Immature natural killer cell (primary cell): ENCODE measurements around the gene TMEM200C. TPM values are rescaled to one million over a fixed set of nuclear protein-coding genes. Genes with fewer than 3 reads are reported as not detected.

Source experiments
- DNase-seq, 3 donors: peaks; one replicate each; pipeline ENCODE4 v3.0.0; 2022; ENCODE audit warnings: mixed read lengths in 1 of 3
- H3K27ac Mint-ChIP-seq, 6 donors: one replicate each; pipeline ENCODE4 v1.8.0; 2020; ENCODE audit warnings: mixed read lengths in 6 of 6, mild to moderate bottlenecking in 5 of 6, inconsistent platforms in 4 of 6, moderate library complexity in 3 of 6
- H3K27me3 Mint-ChIP-seq, 3 donors: one replicate each; pipeline ENCODE4 v1.8.0; 2020 to 2021; ENCODE audit warnings: low read depth in 3 of 3, mild to moderate bottlenecking in 3 of 3, mixed read lengths in 3 of 3, moderate library complexity in 3 of 3, inconsistent platforms in 1 of 3
- H3K36me3 Mint-ChIP-seq, 3 donors: one replicate each; pipeline ENCODE4 v1.8.0; 2020; ENCODE audit warnings: mixed read lengths in 3 of 3, inconsistent platforms in 2 of 3, mild to moderate bottlenecking in 2 of 3
- H3K4me1 Mint-ChIP-seq, 2 donors: one replicate each; pipeline ENCODE4 v1.8.0; 2020; ENCODE audit warnings: inconsistent platforms in 2 of 2, mild to moderate bottlenecking in 2 of 2, mixed read lengths in 2 of 2, moderate library complexity in 1 of 2
- H3K4me3 Mint-ChIP-seq, 5 donors: one replicate each; pipeline ENCODE4 v1.8.0; 2020; ENCODE audit warnings: mild to moderate bottlenecking in 5 of 5, mixed read lengths in 5 of 5, inconsistent platforms in 3 of 5, moderate library complexity in 3 of 5
- H3K9me3 Mint-ChIP-seq, 6 donors: one replicate each; pipeline ENCODE4 v1.8.0; 2020; ENCODE audit warnings: mild to moderate bottlenecking in 6 of 6, mixed read lengths in 6 of 6, inconsistent platforms in 4 of 6, moderate library complexity in 3 of 6
- polyA plus RNA-seq, 3 donors: library from polyadenylated mRNA; unstranded; fragments of 300-500 nt; fragmentation: Illumina TruSeq; gene quantifications; one replicate each; pipeline ENCODE4 v1.2.3, GENCODE V29; 2021

Gene TMEM200C
- polyA plus RNA-seq, 3 donors from 2014 or later = not detected

DNA sequence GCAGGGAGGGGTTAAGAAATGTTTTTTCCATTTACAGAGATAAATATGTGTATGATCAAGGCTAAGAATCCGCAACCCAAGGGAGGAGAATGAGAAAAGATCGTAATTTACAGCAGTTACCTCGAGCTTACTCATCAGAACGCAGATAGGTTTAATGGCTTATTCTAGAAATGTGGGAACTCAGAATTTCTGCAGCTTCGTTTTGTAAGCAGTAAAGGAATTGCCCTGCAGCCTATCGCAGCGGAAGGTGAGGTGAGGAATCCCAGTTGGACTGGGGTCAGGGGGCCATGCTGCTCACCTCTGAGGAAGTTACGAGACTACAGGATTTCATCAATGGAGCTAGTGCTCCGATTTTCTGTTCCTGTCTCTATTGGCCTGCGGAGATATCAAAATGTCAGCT, 8.1 kb upstream of the TMEM200C start:
- Mint-ChIP-seq H3K4me3 (no peak overlapping the region), H3K27ac (no peak overlapping the region)

GRCh38 chr18:5900262-5900661, 4.9 kb upstream of the TMEM200C start:
- Mint-ChIP-seq H3K4me3 (no peak overlapping the region), H3K27me3 (peaks cover 8 to 15% (median 12%) of the 10 kb centered on the region in 3 donors), H3K27ac (no peak overlapping the region), H3K36me3 (no peaks in the 10 kb centered on the region), H3K4me1 (peaks cover 0 to 2% of the 10 kb centered on the region in 2 donors), H3K9me3 (no peaks in the 10 kb centered on the region)
- DNase-seq = no peak

More for the DNA sequence above, 8.1 kb upstream of the TMEM200C start:
- H3K9me3 Mint-ChIP-seq = no peaks in the 10 kb centered on the region
- no peaks in the 10 kb centered on the region for H3K36me3 Mint-ChIP-seq
- peaks cover 8 to 16% (median 11%) of the 10 kb centered on the region in 3 donors for H3K27me3 Mint-ChIP-seq
- no peaks in the 10 kb centered on the region for H3K4me1 Mint-ChIP-seq
- DNase-seq = no peak

DNA sequence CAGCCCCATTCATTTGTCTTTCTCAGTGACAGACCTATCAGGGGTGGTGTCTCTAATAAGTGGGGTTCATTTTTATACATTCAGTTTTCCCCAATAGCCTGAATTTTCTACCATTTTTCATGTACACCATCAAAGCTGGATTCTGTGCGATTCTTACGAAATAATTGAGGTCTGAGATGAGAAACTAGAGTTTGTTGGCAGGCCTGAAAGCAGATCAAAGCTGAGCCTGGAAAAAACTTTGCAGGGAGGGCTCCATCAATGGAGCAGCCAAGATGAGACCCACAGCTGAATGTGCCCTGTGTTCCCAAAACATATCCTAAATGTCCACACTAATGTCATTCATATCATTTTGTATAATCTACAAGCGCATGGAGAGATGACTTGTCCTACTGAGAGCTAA, 4.5 kb upstream of the TMEM200C start:
- no peak for DNase-seq
- Mint-ChIP-seq H3K4me3 (no peak overlapping the region), H3K4me1 (peaks cover 0 to 2% of the 10 kb centered on the region in 2 donors), H3K27me3 (peaks cover 7 to 15% (median 8%) of the 10 kb centered on the region in 3 donors), H3K9me3 (no peaks in the 10 kb centered on the region), H3K27ac (no peak overlapping the region), H3K36me3 (no peaks in the 10 kb centered on the region)

- H3K27ac Mint-ChIP-seq = no peak overlapping the region
- peak overlapping the region; percentile 40 to 63 (median 48) for H3K4me3 Mint-ChIP-seq
- no peak for DNase-seq
- no peaks in the 10 kb centered on the region for H3K9me3 Mint-ChIP-seq
- H3K27me3 Mint-ChIP-seq = peaks cover 12 to 35% (median 21%) of the 10 kb centered on the region in 3 donors
- peaks cover 0 to 3% (median 0%) of the 10 kb centered on the region in 3 donors for H3K36me3 Mint-ChIP-seq
- H3K4me1 Mint-ChIP-seq = peaks cover 11 to 14% of the 10 kb centered on the region in 2 donors
Observed at GRCh38 chr18:5895876-5896740, 786 bp upstream of the TMEM200C start.

GRCh38 chr18:5894611-5895298, 567 bp downstream of the TMEM200C start:
- Mint-ChIP-seq H3K9me3 (no peaks in the 10 kb centered on the region), H3K27ac (peak overlapping the region in 1 of 6 donors; percentile 32), H3K27me3 (peaks cover 8 to 35% (median 18%) of the 10 kb centered on the region in 3 donors), H3K36me3 (peaks cover 0 to 3% (median 0%) of the 10 kb centered on the region in 3 donors), H3K4me3 (peak overlapping the region; percentile 60 to 78 (median 73)), H3K4me1 (peaks cover 11 to 14% of the 10 kb centered on the region in 2 donors)
- DNase-seq = no peak

DNA sequence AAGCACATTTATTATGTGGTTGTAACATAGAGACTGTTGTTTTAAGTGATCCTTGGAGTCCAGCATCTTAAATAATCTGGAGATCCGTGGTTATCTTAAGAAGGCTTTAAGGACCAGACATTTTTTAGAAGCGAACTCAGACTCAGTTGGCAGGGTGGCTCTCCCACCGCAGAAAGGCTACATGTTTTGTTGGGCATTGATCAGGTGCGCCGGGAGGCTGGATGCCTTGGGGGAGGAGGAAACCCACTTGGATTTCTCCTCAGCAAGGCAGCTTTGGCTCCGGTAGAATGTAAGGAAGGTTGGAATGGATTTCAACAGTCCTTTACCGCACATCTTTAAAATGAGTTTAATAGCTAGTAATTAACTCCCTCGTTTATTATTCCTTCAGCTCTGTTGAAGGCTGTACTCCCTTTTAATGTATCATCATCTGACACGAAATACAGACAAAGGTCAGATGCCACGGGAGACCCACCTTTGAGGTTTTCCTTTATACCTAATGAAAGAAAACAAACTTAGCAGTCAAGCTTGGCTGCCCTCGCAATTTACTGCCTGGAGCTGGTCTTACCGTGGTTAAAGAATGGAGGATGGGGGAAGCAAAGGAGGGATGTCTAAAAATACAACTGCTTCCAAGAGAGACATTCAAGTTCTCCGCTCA, 1.2 kb downstream of the TMEM200C start:
- Mint-ChIP-seq H3K27ac (peak overlapping the region in 1 of 6 donors; percentile 32), H3K27me3 (peaks cover 8 to 39% (median 20%) of the 10 kb centered on the region in 3 donors)

DNA sequence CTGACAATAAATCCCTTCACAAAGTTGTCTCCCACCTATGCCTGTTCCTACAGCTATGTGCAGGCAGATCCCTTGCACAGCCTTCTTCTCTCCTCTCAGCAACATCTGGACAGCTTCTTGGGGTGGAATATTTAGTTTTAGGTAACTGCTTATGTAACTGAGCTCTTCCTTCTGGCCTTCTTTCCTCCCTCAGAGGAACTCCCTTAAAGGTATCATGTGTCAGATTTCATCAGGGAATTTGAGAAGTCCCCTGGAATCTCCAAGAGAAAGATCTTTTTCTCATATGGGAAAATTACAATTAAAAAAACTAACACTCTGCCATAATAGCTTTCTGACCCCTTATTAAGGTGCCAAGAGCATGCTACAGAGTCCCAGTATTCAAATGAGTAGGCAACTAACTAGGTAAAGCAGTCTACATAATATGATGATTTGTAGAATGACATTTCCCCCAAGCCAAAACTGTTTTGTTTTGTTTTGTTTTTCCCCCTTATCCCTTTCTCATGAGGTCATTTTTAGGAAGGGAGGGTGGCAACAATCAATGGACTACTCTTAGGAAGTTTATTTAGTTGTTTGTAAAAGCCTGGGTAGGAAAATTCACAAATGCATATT, 2.4 kb downstream of the TMEM200C start:
- H3K27ac Mint-ChIP-seq = no peak overlapping the region
- peak overlapping the region in 3 of 5 donors; percentile 15 to 27 (median 23) for H3K4me3 Mint-ChIP-seq
- peaks cover 11 to 14% of the 10 kb centered on the region in 2 donors for H3K4me1 Mint-ChIP-seq
- H3K27me3 Mint-ChIP-seq = peaks cover 7 to 34% (median 20%) of the 10 kb centered on the region in 3 donors
- no peaks in the 10 kb centered on the region for H3K9me3 Mint-ChIP-seq
- peaks cover 0 to 3% (median 0%) of the 10 kb centered on the region in 3 donors for H3K36me3 Mint-ChIP-seq
- DNase-seq = no peak

More for the DNA sequence above, 1.2 kb downstream of the TMEM200C start:
- Mint-ChIP-seq H3K9me3 (no peaks in the 10 kb centered on the region), H3K4me1 (peaks cover 11 to 14% of the 10 kb centered on the region in 2 donors), H3K36me3 (peaks cover 0 to 3% (median 0%) of the 10 kb centered on the region in 3 donors), H3K4me3 (peak overlapping the region; percentile 60 to 78 (median 73))
- no peak for DNase-seq

GRCh38 chr18:5891854-5892215, 3.5 kb downstream of the TMEM200C start:
- peaks cover 7 to 33% (median 20%) of the 10 kb centered on the region in 3 donors for H3K27me3 Mint-ChIP-seq
- peaks cover 11 to 14% of the 10 kb centered on the region in 2 donors for H3K4me1 Mint-ChIP-seq
- H3K9me3 Mint-ChIP-seq = no peaks in the 10 kb centered on the region
- H3K36me3 Mint-ChIP-seq = peaks cover 0 to 3% (median 0%) of the 10 kb centered on the region in 3 donors
- H3K4me3 Mint-ChIP-seq = peak overlapping the region; percentile 27 to 66 (median 47)
- no peak overlapping the region for H3K27ac Mint-ChIP-seq
- DNase-seq = no peak

GRCh38 chr18:5891184-5891853, 4.0 kb downstream of the TMEM200C start:
- Mint-ChIP-seq H3K4me1 (peaks cover 9 to 14% of the 10 kb centered on the region in 2 donors), H3K4me3 (peak overlapping the region; percentile 35 to 66 (median 47)), H3K27ac (no peak overlapping the region), H3K9me3 (no peaks in the 10 kb centered on the region), H3K27me3 (peaks cover 7 to 29% (median 17%) of the 10 kb centered on the region in 3 donors), H3K36me3 (peaks cover 0 to 3% (median 0%) of the 10 kb centered on the region in 3 donors)
- no peak for DNase-seq

GRCh38 chr18:5890331-5891183, 4.8 kb downstream of the TMEM200C start:
- peaks cover 9 to 14% of the 10 kb centered on the region in 2 donors for H3K4me1 Mint-ChIP-seq

DNA sequence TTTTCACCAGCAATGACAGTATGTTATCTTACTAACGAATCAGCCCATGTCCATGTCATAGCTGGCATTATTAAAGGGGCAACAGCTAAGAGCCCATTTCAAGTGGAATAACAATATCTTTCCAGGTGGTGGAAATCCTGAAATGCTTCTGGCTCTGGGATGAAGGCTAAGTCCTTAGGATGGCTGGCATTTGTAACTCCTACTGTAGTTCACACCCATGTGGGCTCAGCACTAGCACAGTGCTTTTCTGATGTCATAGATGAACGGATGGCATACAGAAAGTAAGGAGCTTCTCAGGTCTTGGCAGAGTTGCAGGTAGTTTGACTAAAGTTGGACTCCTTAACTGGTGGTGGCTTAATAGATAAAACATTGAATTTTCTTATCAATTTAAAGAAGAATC, 10.0 kb downstream of the TMEM200C start:
- Mint-ChIP-seq H3K27me3 (peaks cover 2 to 3% (median 2%) of the 10 kb centered on the region in 3 donors), H3K36me3 (no peaks in the 10 kb centered on the region), H3K27ac (no peak overlapping the region), H3K4me1 (no peaks in the 10 kb centered on the region), H3K9me3 (no peaks in the 10 kb centered on the region), H3K4me3 (no peak overlapping the region)
- DNase-seq = no peak

More at GRCh38 chr18:5890331-5891183, 4.8 kb downstream of the TMEM200C start:
- Mint-ChIP-seq H3K27me3 (peaks cover 7 to 26% (median 17%) of the 10 kb centered on the region in 3 donors), H3K27ac (no peak overlapping the region), H3K36me3 (peaks cover 0 to 3% (median 0%) of the 10 kb centered on the region in 3 donors), H3K9me3 (no peaks in the 10 kb centered on the region), H3K4me3 (peak overlapping the region in 2 of 5 donors; percentile 29 to 62)
- peak in 2 of 3 donors; percentile 7 to 10 for DNase-seq

- Mint-ChIP-seq H3K27me3 (peaks cover 0 to 2% (median under 1%) of the 10 kb centered on the region in 3 donors), H3K36me3 (no peaks in the 10 kb centered on the region), H3K4me1 (no peaks in the 10 kb centered on the region), H3K9me3 (no peaks in the 10 kb centered on the region), H3K4me3 (no peak overlapping the region), H3K27ac (no peak overlapping the region)
- no peak for DNase-seq
Observed at GRCh38 chr18:5884375-5884774, 10.9 kb downstream of the TMEM200C start.
